GM18526 (cell line): Measurements from ENCODE around the gene TMEM229A.

Experiments
- POLR2A ChIP-seq: IDR thresholded peaks from 3 replicates; pipeline ENCODE4 v1.6.1; 2011; ENCODE audit not compliant: insufficient read length; ENCODE audit errors: extremely low read depth

The TMEM229A gene

DNA sequence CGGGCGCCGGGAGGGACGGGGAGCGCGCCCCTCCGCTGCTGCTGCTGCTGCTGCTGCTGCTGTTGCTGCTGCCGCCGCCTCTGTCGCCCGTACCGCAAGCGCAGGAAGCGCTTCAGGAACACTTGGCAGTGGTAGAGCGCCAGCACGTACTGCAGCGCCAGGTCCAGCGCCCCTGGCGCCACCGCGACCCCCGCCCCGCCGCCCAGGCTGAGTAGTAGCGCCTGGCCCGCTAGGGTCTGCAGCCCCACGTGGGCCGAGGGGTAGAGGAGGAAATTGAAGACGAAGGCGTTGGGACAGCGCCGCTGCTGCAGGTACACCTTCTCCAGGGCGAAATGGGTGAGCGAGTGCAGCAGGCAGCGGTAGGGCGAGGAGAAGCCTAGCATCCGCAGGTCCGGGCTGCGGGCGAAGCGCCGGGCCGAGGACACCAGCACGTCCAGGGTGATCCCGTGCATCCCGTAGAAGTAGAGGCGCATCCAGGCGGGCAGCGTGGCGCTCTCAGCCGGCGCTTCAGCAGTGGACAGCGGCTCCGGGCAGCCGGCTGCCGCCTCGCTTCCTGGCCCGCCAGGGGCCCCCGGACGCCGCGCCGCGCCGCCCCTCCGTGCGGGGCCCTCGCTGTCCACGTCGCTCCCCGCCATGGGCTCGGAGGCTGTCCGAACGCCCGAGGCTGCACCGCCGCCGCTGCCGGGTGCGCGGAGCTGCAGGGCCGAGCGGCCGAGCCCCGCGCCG is at the start of gene TMEM229A:
TMEM229A (minus strand) TSS at position 699 of the 726 bp plus-strand sequence; CDS start at position 635, 64 bp downstream.
- TF ChIP-seq POLR2A: no peak

DNA sequence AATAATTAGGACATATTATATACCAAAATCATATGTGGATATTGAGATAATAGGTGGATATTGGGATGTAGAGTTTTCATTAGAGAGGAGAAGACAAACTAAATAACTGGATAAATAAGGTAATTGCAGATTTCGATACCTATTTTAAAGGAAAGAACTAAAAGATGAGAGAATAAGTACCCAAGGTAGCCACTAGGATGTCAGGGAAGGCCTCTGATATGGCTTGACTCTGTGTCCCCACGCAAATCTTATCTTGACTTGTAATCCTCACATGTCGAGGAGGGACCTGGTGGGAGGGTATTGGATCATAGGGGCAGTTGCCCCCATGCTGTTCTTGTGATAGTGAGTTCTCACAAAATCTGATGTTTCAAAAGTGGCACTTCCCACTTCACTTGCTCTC is 44.7 kb upstream of the TMEM229A start:
- TF ChIP-seq POLR2A: no peak

DNA sequence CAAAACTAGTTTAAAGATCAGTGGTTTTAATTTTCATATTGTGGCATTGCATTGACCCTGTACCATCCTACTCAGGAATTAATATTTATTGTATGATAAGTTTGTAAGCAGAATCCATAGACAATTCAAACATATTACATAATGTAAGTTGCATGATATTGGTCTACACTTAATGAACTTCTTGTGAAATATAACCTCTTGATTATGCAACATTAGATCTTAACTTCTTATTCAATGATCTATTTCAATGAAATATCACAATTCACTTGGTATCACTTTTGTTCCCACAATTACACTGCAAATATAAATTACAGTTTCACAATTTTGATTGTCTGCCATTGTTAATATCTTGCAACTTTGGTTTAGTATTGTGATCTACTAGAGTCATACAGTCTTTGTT is 44.0 kb upstream of the TMEM229A start:
- TF ChIP-seq POLR2A: no peak

DNA sequence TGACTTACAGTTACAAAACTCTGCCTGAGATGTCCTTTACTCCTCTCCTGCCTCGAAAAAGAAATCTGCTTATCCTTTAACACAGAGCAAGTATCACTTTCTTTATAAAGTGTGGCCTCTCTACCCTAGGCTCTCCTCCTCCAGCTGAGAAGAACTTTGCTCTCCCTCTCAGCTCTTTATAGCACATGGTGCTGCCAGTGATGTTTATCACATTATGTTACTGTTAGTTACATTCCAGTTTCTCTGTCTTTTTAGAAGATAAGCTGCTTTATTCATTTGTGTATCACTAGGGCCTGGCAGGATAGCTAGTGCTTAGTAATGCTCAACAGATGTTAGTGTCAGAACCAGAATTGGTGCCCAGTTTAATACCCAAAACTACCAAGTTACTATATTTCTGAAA is 41.1 kb upstream of the TMEM229A start:
- TF ChIP-seq POLR2A: no peak

DNA sequence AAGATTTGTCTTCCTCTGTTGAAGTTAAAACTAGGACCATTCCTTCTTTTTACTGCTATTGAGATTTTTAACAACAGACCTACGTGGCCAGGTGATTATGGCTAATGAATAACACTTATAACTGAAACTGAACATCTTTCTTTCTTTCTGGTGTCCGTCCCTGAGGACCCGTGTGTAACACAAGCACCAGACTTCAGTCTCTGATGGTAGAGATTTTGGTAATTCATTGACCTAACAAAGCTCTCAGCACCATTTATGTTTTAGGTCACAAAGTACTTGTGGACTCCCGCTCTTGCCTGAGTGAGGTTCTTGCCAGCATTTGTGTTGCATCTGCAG is 40.4 kb upstream of the TMEM229A start:
- no peak for TF ChIP-seq POLR2A

DNA sequence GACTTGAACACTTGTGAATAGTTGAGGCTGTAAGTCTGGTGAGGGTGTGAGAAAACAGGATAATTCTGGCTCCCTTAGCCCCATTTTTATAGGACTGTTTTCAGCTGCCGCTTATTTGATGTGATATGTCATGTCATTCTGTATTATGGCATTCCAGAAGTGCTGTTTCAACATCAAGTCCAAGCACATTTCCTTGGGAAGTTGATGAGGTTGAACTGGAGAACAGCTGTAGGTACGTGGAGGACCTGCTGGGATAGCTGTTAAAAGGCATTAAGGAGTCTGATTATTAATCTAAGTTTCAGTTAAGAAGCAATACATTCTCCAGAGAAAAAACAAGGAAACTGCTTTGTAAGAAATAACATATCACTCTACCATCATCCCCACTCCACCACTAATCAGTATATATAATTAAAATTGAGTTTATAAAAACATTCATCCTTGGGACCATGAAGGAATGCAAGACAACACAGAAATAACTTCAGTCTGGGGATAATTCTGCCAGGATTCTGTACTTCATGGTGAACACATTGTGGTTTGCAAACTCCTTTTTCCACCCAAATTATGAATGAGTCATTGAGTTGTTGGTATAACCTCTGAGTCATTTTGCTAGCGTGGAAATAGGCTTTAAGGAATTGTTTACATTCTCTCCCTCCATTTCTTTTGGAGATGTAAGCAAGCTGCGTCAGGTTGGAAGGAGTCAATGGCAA is 39.9 kb upstream of the TMEM229A start:
- no peak for TF ChIP-seq POLR2A

DNA sequence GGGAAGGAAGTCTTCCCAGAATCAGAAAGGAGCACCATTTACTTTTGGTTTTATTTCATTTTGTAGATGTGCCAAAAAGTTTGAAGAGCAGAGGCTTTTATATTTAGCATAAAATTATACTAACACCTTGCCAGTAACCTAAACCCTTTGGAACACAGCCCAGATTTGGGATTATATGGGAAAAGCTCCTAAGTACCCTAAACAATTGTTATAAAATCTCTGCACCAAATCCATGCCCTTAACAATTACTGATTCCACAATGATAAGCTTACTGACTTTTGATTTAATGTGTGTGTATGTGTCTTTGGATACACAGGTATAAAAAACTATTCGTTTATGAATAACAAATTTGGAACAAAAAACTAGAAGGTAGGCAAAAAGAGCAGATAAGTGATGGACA is 39.0 kb upstream of the TMEM229A start:
- TF ChIP-seq POLR2A: no peak

DNA sequence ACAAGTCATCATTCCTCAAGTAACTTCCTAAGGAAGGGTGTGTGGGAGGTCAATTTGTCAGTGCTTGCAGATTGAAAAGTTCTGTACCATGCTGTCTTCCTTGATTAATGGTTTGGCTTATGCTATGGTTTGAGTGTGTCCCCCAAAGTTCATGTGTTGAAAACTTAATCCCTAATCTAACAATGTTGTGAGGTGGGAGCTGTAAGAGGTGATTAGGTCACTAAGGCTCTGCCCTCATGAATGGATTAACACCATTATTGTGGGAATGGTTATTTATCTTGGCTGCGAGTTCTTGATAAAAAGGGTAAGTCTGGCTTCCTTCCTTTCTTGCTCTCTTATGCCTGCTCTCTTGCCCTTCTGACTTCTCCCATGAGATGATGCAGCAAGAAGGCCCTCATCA is 29.3 kb upstream of the TMEM229A start:
- no peak for TF ChIP-seq POLR2A

DNA sequence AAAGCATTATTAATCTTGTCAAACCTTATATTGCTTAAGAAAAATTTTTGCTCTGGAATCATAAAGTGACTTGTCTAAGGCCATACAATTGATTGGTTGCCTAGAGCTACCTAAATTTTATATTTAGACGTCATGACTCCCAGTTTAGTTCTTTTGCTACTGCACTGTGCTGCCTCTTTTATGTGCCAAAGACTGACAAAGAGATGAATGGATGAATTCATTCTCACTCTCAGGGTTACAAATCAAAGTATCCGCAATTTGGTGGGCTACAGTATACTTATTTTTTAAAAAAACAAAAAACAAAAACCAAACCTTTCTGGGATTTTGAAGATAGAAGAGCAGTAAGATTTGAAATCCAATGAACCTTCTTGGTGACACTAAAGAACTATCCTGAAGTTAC is 27.7 kb upstream of the TMEM229A start:
- no peak for TF ChIP-seq POLR2A

DNA sequence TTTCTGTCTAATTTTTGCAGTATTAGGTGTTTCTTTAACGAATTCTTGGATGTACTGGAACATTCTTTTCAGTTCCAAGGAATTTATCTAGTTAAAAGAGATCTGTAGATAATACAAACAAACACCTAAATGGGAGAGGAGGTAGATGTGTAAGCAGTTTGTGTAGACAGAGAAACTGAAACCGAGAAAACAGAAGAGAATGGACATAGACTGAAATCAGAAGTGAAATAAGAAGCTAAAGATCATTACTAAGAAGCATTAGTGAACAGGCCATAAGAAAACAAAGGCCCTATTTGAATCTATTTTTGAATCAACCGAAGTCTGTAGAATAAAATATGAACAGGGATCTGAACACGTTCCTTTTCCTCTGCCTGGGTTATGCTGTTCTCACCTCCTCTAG is 26.5 kb upstream of the TMEM229A start:
- TF ChIP-seq POLR2A: no peak

DNA sequence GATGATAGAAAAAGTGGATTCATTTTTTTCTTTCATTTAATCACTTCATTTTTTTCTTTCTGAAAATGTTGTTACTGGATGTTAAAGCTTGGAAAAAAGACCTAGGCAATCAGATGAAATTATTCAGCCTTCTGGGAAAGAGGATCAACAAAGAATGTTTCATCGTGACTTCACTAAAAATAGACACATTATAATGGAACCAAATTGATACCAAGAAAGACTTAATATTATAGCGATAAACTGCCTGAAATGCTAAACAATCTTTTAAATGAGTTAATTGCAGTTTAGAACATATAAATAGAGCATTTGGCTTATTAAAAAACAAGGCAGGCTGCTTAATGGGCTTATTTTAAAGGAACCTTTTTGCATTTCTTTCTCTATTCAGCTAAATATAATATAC is 25.6 kb upstream of the TMEM229A start:
- TF ChIP-seq POLR2A: no peak

DNA sequence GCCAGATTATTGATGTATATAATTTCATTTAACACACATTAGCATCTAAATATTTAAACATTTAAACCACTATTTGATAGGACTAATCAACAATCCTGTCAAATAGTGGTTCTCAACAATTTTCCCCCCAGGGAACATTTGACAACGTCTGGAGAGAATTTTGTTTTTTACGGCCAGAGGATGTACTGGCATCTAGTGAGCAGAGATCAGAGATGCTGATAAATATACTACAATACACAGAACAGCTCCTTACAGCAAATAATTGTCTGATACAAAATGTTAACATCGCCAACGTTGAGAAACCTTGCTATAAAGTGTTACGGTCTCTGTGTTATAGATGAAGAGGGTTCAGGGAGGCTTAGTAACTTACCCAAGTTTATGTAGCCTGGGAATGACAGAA is 25.0 kb upstream of the TMEM229A start:
- no peak for TF ChIP-seq POLR2A

DNA sequence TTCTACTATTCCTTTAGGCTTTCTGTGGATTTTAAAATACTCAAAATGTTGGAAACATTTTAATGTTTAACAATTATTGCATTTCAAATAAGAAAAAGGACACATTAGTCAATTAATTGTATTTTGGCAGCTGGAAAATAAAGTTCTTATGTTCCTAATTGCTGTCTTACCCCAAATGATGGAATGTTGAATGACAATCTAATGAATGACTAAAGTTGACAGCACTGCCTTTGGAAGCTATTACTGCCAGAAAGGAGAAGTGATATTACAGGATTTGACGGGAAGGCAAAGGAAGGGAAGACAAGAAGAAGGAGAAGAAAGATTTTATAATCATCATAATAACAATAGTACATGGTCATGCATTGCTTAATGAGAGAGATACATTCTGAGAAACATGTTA is 23.4 kb upstream of the TMEM229A start:
- no peak for TF ChIP-seq POLR2A

DNA sequence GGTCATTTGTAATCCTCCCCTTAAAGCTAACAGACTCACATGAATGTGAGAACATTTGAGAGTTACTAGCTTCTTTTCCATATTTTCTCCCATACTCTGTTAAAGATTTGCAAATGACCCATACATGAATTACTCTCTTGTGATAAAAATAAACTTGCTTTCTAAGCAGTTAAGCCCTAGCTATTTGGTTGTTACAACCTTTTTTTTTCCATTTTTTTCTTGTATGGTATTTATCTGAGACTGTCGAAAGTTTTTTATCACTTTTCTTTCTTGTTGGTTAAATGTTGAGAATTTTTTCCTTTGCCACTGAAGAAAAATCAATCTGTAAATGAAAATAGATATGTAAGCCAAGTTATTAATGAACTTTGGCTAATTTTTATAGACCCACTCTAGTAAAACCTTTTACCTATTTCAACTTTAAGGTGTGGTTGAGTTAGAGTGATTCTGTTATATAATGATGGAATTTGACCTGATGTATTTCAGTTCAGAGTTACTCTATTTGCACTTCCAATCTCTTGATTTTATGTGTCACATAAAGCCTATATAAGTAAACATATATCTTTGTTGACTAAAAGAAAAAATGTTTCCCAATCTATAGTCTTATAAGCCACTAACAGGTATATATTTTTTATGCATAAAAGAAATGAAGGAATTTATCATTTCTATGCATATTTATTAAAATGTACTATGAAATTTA is 19.0 kb upstream of the TMEM229A start:
- no peak for TF ChIP-seq POLR2A

DNA sequence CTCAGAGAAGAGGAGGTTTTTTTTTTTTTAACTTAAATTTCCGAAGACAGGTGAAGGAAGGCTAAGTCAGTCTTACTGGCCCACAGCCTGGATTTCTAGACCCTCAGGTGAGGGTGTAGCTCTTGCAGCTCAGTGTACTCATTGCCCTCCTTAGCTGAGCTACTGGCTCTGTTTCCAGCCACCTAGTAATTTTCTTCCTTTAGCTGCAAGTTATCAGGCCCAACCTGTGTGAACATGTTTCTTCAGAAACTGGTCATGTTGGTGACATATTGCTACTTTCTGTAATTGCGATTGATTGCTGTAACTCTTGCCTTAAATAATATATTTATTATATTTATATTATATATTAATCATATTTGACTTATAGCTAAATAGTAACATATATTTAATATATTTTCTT is 10.0 kb upstream of the TMEM229A start:
- TF ChIP-seq POLR2A: no peak

DNA sequence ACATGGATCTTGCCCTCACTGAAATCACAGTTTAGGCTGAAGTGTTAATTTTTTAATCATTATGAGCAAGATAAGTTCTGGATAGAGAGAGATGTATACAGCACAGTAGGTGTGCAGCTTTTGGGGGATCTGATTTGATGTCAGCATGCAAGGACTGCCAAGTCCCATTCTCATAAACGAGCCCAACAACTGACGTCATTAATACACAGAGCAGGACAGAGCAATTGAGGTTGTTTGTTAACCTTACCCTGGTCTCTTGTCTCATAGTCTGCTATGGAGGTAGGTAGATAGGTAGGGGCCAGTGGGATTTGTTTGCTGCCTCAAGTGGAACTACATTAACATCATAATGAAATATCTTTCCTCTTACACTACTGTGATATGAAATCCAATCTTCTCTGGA is 8.6 kb upstream of the TMEM229A start:
- no peak for TF ChIP-seq POLR2A
